GM19238 (cell line): ENCODE data around the gene COL1A1.

Experiments
- DNase-seq: peaks from one replicate; pipeline ENCODE4 v3.0.0; 2011; ENCODE audit warnings: low spot score; ENCODE audit not compliant: insufficient read length

The COL1A1 gene

GRCh38 chr17:50187751-50188530 lies 13.5 kb downstream of the COL1A1 start:
- no peak for DNase-seq

GRCh38 chr17:50187394-50187725 lies 14.1 kb downstream of the COL1A1 start:
- DNase-seq: no peak

GRCh38 chr17:50186661-50187393 lies 14.6 kb downstream of the COL1A1 start:
- no peak for DNase-seq

- DNase-seq: no peak
Measured at GRCh38 chr17:50185631-50186471, 15.6 kb downstream of the COL1A1 start.

GRCh38 chr17:50184611-50185398 lies 16.6 kb downstream of the COL1A1 start:
- DNase-seq: no peak

GRCh38 chr17:50184064-50184463 lies 17.4 kb downstream of the COL1A1 start:
- no peak for DNase-seq

- DNase-seq: no peak
Measured at GRCh38 chr17:50183421-50183994, 17.9 kb downstream of the COL1A1 start.

- no peak for DNase-seq
Measured at GRCh38 chr17:50182783-50183420, 18.5 kb downstream of the COL1A1 start.

GRCh38 chr17:50181591-50182560 lies 19.6 kb downstream of the COL1A1 start:
- DNase-seq: no peak

GRCh38 chr17:50181144-50181543 lies 20.3 kb downstream of the COL1A1 start:
- no peak for DNase-seq

GRCh38 chr17:50180620-50181019 lies 20.8 kb downstream of the COL1A1 start:
- DNase-seq: no peak

GRCh38 chr17:50180111-50180510 lies 21.3 kb downstream of the COL1A1 start:
- DNase-seq: no peak

GRCh38 chr17:50177983-50178834 lies 23.2 kb downstream of the COL1A1 start:
- no peak for DNase-seq

- DNase-seq: no peak
Measured at GRCh38 chr17:50177476-50177875, 24.0 kb downstream of the COL1A1 start.

GRCh38 chr17:50176559-50177357 lies 24.7 kb downstream of the COL1A1 start:
- DNase-seq: no peak

GRCh38 chr17:50175035-50175807 lies 26.2 kb downstream of the COL1A1 start:
- DNase-seq: no peak

- no peak for DNase-seq
Measured at GRCh38 chr17:50174444-50174843, 27.0 kb downstream of the COL1A1 start.
